Measurements from ENCODE around the gene PTGDR. TPM values are rescaled to one million over a fixed set of nuclear protein-coding genes. Genes with fewer than 3 reads are reported as not detected.
A peak's percentile ranks its signal among the peaks of the same experiment; 100 is the strongest.

The PTGDR gene
- total RNA-seq, 1 donor: 1.8 TPM

- TF ChIP-seq, protein P1, sequence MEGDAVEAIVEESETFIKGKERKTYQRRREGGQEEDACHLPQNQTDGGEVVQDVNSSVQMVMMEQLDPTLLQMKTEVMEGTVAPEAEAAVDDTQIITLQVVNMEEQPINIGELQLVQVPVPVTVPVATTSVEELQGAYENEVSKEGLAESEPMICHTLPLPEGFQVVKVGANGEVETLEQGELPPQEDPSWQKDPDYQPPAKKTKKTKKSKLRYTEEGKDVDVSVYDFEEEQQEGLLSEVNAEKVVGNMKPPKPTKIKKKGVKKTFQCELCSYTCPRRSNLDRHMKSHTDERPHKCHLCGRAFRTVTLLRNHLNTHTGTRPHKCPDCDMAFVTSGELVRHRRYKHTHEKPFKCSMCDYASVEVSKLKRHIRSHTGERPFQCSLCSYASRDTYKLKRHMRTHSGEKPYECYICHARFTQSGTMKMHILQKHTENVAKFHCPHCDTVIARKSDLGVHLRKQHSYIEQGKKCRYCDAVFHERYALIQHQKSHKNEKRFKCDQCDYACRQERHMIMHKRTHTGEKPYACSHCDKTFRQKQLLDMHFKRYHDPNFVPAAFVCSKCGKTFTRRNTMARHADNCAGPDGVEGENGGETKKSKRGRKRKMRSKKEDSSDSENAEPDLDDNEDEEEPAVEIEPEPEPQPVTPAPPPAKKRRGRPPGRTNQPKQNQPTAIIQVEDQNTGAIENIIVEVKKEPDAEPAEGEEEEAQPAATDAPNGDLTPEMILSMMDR (IDR thresholded peaks at IDR 0.05; ENCODE audit: insufficient read depth, low read length): no peak
- DNase-seq (ENCODE audit: low read depth): no peak
- H3K4me3 ChIP-seq (ENCODE audit: low read depth, low read length): no peak overlapping the region
Observed at GRCh38 chr14:52244997-52245396, 22.5 kb upstream of the PTGDR start.

GRCh38 chr14:52248057-52248456 lies 19.4 kb upstream of the PTGDR start:
- DNase-seq (ENCODE audit: low read depth): no peak
- TF ChIP-seq, protein P1 (IDR thresholded peaks at IDR 0.05; ENCODE audit: insufficient read depth, low read length): no peak
- no peak overlapping the region for H3K4me3 ChIP-seq (ENCODE audit: low read depth, low read length)

DNA sequence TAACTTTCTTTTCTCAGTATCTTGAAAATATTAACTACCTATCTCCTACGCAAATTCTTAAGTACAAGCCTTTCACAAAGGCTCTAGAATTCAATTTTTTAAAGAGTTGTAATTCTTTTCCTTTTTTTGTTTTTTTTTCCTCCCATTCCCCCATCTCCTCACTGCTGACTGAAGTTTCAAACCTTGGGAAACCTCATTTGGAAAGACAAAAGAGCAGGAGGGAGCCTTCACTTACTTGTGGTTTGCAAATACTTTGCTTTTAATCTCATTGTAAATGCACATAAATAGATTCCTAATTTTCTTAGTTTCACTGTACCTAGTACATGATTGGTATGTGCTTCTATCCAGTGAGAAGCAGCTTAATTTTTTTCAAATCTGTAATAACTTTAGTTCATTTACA lies 15.8 kb upstream of the PTGDR start:
- TF ChIP-seq, protein P1 (IDR thresholded peaks at IDR 0.05; ENCODE audit: insufficient read depth, low read length): no peak
- no peak overlapping the region for H3K4me3 ChIP-seq (ENCODE audit: low read depth, low read length)

DNA sequence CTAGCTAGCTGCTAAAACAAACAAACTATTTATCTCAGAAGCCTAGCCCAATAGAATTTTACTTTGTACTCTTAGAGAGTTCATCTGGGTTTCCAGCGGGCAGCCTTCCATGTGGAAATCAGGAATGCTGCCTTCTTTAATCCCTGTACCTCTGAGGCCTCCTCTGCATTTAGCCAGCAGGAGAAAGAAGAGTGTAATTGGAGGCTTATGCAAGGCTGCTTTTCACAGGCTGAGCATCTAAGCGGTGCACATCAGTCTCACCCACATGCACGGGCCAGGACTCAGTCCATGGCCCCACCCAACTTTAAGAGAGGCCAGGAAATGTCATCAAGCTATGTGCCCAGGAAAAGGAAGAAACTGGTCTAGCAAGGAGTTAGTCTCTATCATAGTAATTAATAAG lies 14.0 kb upstream of the PTGDR start:
- no peak overlapping the region for H3K4me3 ChIP-seq (ENCODE audit: low read depth, low read length)
- TF ChIP-seq, protein P1 (IDR thresholded peaks at IDR 0.05; ENCODE audit: insufficient read depth, low read length): no peak
- DNase-seq (ENCODE audit: low read depth): peak; percentile 72

More for the DNA sequence above, 15.8 kb upstream of the PTGDR start:
- DNase-seq (ENCODE audit: low read depth): no peak

GRCh38 chr14:52254086-52254485 lies 13.4 kb upstream of the PTGDR start:
- TF ChIP-seq, protein P1 (IDR thresholded peaks at IDR 0.05; ENCODE audit: insufficient read depth, low read length): no peak
- no peak for DNase-seq (ENCODE audit: low read depth)

GRCh38 chr14:52258783-52259182 lies 8.7 kb upstream of the PTGDR start:
- TF ChIP-seq, protein P1 (IDR thresholded peaks at IDR 0.05; ENCODE audit: insufficient read depth, low read length): no peak
- DNase-seq (ENCODE audit: low read depth): no peak
- H3K4me3 ChIP-seq (ENCODE audit: low read depth, low read length): no peak overlapping the region

More at GRCh38 chr14:52254086-52254485, 13.4 kb upstream of the PTGDR start:
- no peak overlapping the region for H3K4me3 ChIP-seq (ENCODE audit: low read depth, low read length)

DNA sequence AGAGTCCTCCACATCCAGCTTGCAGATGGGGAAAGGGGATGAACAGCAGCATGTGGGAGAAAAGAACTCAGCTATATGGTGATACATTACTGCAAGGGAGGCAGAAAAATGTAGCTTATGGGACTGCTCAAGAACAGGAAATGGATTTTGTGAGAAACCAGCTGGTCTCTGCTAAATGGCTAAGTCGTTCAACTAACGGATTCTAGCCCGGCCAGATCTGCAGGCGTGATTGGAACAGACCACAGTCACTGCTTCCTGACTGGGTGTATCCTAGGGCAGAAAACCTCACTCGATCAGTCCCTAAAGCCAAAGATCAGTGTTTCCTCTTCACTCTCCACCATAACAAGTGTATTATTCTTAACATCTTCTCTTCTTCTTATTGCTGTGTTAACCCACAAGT lies 8.1 kb upstream of the PTGDR start:
- no peak for DNase-seq (ENCODE audit: low read depth)
- H3K4me3 ChIP-seq (ENCODE audit: low read depth, low read length): no peak overlapping the region
- TF ChIP-seq, protein P1 (IDR thresholded peaks at IDR 0.05; ENCODE audit: insufficient read depth, low read length): no peak
